ENCODE data around the gene PATJ.

The PATJ gene

GRCh38 chr1:62185677-62186076 lies 443.4 kb downstream of the PATJ start (continued):
- TF ChIP-seq ZNF677 (tag by site-specific recombination; IDR thresholded peaks at IDR 0.05) = no peak
- TF ChIP-seq ZNF354C (tag by site-specific recombination; IDR thresholded peaks at IDR 0.05; ENCODE audit: borderline replicate concordance, low read depth) = no peak
- no peak for TF ChIP-seq ZNF140 (tag by site-specific recombination; IDR thresholded peaks at IDR 0.05)
- no peak for TF ChIP-seq ZNF623 (tag by site-specific recombination; IDR thresholded peaks at IDR 0.05)
- no peak for TF ChIP-seq KLF16 (tag by site-specific recombination; IDR thresholded peaks at IDR 0.05)
- no peak for TF ChIP-seq ZNF626 (tag by site-specific recombination; IDR thresholded peaks at IDR 0.05)
- no peak for TF ChIP-seq ZNF521 (tag by site-specific recombination; IDR thresholded peaks at IDR 0.05)
- TF ChIP-seq ZNF341 (tag by site-specific recombination; IDR thresholded peaks at IDR 0.05; ENCODE audit: low read depth) = no peak

DNA sequence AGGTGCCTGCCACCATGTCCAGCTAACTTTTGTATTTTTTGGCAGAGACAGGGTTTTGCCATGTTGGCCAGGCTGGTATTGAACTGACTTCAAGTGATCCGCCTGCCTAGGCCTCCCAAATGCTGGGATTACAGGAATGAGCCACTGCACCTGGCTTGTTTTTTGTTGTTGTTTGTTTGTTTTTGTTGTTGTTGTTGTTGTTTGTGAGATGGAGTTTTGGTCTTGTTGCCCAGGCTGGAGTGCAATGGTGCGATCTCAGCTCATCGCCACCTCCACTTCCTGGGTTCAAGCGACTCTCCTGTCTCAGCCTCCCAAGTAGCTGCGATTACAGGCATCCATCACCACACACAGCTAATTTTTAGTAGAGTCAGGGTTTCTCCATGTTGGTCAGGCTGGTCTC lies 445.3 kb downstream of the PATJ start:
- TF ChIP-seq GFI1B (tag by site-specific recombination; IDR thresholded peaks at IDR 0.05) (no peak), ZNF707 (tag by site-specific recombination; IDR thresholded peaks at IDR 0.05) (no peak), ZNF549 (tag by site-specific recombination; IDR thresholded peaks at IDR 0.05) (no peak)
- Histone ChIP-seq H3K27ac (ENCODE audit: extremely low read depth, low read depth, low read length) (no peak overlapping the region), H3K9me3 (ENCODE audit: control insufficient read depth, insufficient read depth, low read depth, low read length) (no peaks in the 10 kb centered on the region), H3K36me3 (ENCODE audit: control insufficient read depth in 2 of 2, insufficient read depth in 1 of 2, low read length in 2 of 2) (no peaks in the 10 kb centered on the region), H3K4me3 (ENCODE audit: low read depth, low read length) (no peak overlapping the region), H3K4me1 (ENCODE audit: control insufficient read depth, insufficient read depth, low read length) (no peaks in the 10 kb centered on the region)
- POLR2A ChIA-PET = interaction anchor here (0.7 kb wide), 1 partner anchor 164 kb away, joined by 8 read pairs; no protein-coding TSS in a partner anchor
- CTCF ChIA-PET = no interaction called here

DNA sequence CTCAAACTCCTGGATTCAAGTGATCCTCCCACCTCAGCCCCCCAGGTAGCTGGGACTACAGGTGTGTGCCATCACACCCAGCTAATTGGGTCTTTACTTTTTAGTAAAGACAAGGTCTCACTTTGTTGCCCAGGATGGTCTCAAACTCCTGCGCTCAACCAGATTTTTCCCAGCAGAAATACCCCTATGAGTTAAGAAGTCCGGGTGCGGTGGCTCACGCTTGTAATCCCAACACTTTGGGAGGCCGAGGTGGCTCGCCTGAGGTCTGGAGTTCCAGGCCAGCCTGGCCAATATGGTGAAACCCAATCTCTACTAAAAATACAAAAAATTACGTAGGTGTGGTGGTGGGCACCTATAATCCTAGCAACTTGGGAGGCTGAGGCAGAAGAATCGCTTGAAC lies 445.8 kb downstream of the PATJ start:
- Histone ChIP-seq H3K4me1 (ENCODE audit: control insufficient read depth, insufficient read depth, low read length) (no peaks in the 10 kb centered on the region), H3K27ac (ENCODE audit: extremely low read depth, low read depth, low read length) (no peak overlapping the region), H3K9me3 (ENCODE audit: control insufficient read depth, insufficient read depth, low read depth, low read length) (no peaks in the 10 kb centered on the region), H3K4me3 (ENCODE audit: low read depth, low read length) (no peak overlapping the region), H3K36me3 (ENCODE audit: control insufficient read depth in 2 of 2, insufficient read depth in 1 of 2, low read length in 2 of 2) (no peaks in the 10 kb centered on the region)
- ChIA-PET POLR2A (no interaction called here), CTCF (no interaction called here)
- TF ChIP-seq, protein P1, sequence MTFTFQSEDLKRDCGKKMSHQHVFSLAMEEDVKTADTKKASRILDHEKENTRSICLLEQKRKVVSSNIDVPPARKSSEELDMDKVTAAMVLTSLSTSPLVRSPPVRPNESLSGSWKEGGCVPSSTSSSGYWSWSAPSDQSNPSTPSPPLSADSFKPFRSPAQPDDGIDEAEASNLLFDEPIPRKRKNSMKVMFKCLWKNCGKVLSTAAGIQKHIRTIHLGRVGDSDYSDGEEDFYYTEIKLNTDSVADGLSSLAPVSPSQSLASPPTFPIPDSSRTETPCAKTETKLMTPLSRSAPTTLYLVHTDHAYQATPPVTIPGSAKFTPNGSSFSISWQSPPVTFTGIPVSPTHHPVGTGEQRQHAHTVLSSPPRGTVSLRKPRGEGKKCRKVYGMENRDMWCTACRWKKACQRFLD (tag by site-specific recombination; IDR thresholded peaks at IDR 0.05) = no peak
- no peak for TF ChIP-seq ZFP3 (tag by site-specific recombination; IDR thresholded peaks at IDR 0.05; ENCODE audit: low read depth)
- no peak for TF ChIP-seq ZNF521 (tag by site-specific recombination; IDR thresholded peaks at IDR 0.05)
- TF ChIP-seq ZNF600 (tag by site-specific recombination; IDR thresholded peaks at IDR 0.05) = no peak
- no peak for TF ChIP-seq HIC1 (tag by site-specific recombination; IDR thresholded peaks at IDR 0.05)
- TF ChIP-seq ZNF426 (tag by site-specific recombination; IDR thresholded peaks at IDR 0.05) = no peak
- no peak for TF ChIP-seq TCF7L2 (IDR thresholded peaks at IDR 0.05; ENCODE audit: borderline replicate concordance, low read depth, low read length)
- no peak for TF ChIP-seq GLIS1 (tag by site-specific recombination; IDR thresholded peaks at IDR 0.05)
- no peak for TF ChIP-seq MZF1 (tag by site-specific recombination; IDR thresholded peaks at IDR 0.05; ENCODE audit: borderline replicate concordance)
- no peak for TF ChIP-seq ZNF416 (tag by site-specific recombination; IDR thresholded peaks at IDR 0.05)
- TF ChIP-seq AEBP2 (tag by site-specific recombination; IDR thresholded peaks at IDR 0.05; ENCODE audit: borderline replicate concordance) = no peak
- TF ChIP-seq, protein P2, sequence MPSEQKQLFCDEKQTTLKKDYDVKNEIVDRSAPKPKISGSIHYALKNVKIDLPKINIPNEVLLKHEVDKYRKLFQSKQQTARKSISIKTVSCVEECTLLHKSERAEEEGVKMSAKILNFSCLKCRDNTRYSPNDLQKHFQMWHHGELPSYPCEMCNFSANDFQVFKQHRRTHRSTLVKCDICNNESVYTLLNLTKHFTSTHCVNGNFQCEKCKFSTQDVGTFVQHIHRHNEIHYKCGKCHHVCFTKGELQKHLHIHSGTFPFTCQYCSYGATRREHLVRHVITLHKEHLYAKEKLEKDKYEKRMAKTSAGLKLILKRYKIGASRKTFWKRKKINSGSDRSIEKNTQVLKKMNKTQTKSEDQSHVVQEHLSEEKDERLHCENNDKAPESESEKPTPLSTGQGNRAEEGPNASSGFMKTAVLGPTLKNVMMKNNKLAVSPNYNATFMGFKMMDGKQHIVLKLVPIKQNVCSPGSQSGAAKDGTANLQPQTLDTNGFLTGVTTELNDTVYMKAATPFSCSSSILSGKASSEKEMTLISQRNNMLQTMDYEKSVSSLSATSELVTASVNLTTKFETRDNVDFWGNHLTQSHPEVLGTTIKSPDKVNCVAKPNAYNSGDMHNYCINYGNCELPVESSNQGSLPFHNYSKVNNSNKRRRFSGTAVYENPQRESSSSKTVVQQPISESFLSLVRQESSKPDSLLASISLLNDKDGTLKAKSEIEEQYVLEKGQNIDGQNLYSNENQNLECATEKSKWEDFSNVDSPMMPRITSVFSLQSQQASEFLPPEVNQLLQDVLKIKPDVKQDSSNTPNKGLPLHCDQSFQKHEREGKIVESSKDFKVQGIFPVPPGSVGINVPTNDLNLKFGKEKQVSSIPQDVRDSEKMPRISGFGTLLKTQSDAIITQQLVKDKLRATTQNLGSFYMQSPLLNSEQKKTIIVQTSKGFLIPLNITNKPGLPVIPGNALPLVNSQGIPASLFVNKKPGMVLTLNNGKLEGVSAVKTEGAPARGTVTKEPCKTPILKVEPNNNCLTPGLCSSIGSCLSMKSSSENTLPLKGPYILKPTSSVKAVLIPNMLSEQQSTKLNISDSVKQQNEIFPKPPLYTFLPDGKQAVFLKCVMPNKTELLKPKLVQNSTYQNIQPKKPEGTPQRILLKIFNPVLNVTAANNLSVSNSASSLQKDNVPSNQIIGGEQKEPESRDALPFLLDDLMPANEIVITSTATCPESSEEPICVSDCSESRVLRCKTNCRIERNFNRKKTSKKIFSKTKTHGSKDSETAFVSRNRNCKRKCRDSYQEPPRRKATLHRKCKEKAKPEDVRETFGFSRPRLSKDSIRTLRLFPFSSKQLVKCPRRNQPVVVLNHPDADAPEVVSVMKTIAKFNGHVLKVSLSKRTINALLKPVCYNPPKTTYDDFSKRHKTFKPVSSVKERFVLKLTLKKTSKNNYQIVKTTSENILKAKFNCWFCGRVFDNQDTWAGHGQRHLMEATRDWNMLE (tag by site-specific recombination; conservative IDR thresholded peaks at IDR 0.05; ENCODE audit: low read depth) = no peak
